HepG2 (cell line): ENCODE data around the gene SPON1. TPM values are rescaled to one million over a fixed set of nuclear protein-coding genes. Genes with fewer than 3 reads are reported as not detected.

Experiments
- ATAC-seq: fragments of 200-7000 bp; cut with Tn5 transposase; 3 replicates; pipeline ENCODE4 v1.9.1; 2020; ENCODE audit warnings: mild to moderate bottlenecking, moderate library complexity
- BruUV-seq: library from RNA; stranded (reverse); fragments of 400-500 nt; replicated peaks from 2 replicates; lab custom pipeline; 2021; lab: Mats Ljungman, UMichigan
- CTCF ChIA-PET: fragments of 300-600 bp; formaldehyde crosslinking; extraction: SDS; loops from one replicate; lab custom pipeline; 2021; ENCODE audit warnings: low total read pairs, inconsistent platforms, low intra/inter-chr PET ratio; lab: Yijun Ruan, JAX
- POLR2A ChIA-PET: fragments of 350-600 bp; sonication (Branson Sonifier 250); formaldehyde crosslinking; loops from one replicate; lab custom pipeline; 2020; ENCODE audit warnings: antibody characterized with exemption, inconsistent platforms; lab: Yijun Ruan, JAX
- DNase-seq: peaks from one replicate; pipeline ENCODE4 v3.0.0-alpha.2; 2015; ENCODE audit warnings: low spot score
- FAIRE-seq: peaks from 3 replicates; lab custom pipeline; 2011; peaks lifted over from hg19 to GRCh38; lab: Jason Lieb, UNC
- H2AFZ ChIP-seq: one replicate; pipeline ENCODE4 v1.6.1; 2011; ENCODE audit warnings: low read length, inconsistent platforms
- H3K27ac ChIP-seq: fragments of 300-600 bp; 3 replicates; pipeline ENCODE4 v1.8.0; 2011; ENCODE audit warnings: mixed run types, mild to moderate bottlenecking, mixed read lengths, low read length, inconsistent platforms; ENCODE audit not compliant: insufficient read depth; ENCODE audit errors: extremely low read length
- H3K27me3 ChIP-seq, 2 experiments: fragments of 200-600 bp in 1 of 2; 2 replicates in 1 of 2; 3 replicates in 1 of 2; pipeline versions ENCODE4 v1.6.0 to v1.8.0; 2011; ENCODE audit warnings: low read length in 2 of 2, mild to moderate bottlenecking in 2 of 2, moderate library complexity in 2 of 2, inconsistent platforms in 1 of 2; ENCODE audit not compliant: insufficient read depth in 2 of 2, control insufficient read depth in 1 of 2
- H3K36me3 ChIP-seq, 2 experiments: fragments of 200-600 bp in 1 of 2; replicated peaks in 1 of 2; 2 replicates in 1 of 2; 3 replicates in 1 of 2; pipeline versions ENCODE4 v1.5.1 to v1.8.0; 2011; ENCODE audit warnings: low read length in 2 of 2, inconsistent platforms in 1 of 2; ENCODE audit not compliant: insufficient read depth in 2 of 2, control insufficient read depth in 1 of 2
- H3K4me1 ChIP-seq: 2 replicates; pipeline ENCODE4 v1.5.1; 2012; ENCODE audit warnings: low read length, inconsistent platforms; ENCODE audit not compliant: insufficient read depth
- H3K4me2 ChIP-seq: 2 replicates; pipeline ENCODE4 v1.6.0; 2011; ENCODE audit warnings: low read depth, low read length, inconsistent platforms
- H3K4me3 ChIP-seq, 3 experiments: fragments of 200-600 bp in 1 of 3; sonication (generic), shearing (Covaris generic) in 1 of 3; replicated peaks in 1 of 3; 2 replicates each; pipeline ENCODE4 v1.5.1; 2011 to 2016; ENCODE audit warnings: low read length in 3 of 3, inconsistent platforms in 2 of 3, low read depth in 2 of 3, mild to moderate bottlenecking in 2 of 3, control low read depth in 1 of 3, mixed read lengths in 1 of 3; ENCODE audit not compliant: insufficient read depth in 1 of 3
- H3K79me2 ChIP-seq: one replicate; pipeline ENCODE4 v1.6.1; 2011; ENCODE audit warnings: low read length, inconsistent platforms; ENCODE audit not compliant: insufficient read depth
- H3K9ac ChIP-seq: 2 replicates; pipeline ENCODE4 v1.6.0; 2011; ENCODE audit warnings: mild to moderate bottlenecking, low read depth, low read length, inconsistent platforms; ENCODE audit not compliant: insufficient read depth
- H3K9me3 ChIP-seq: 2 replicates; pipeline ENCODE4 v1.5.1; 2012; ENCODE audit warnings: mild to moderate bottlenecking, low read length
- H4K20me1 ChIP-seq: 2 replicates; pipeline ENCODE4 v1.6.0; 2011; ENCODE audit warnings: inconsistent platforms, mild to moderate bottlenecking, low read length, moderate library complexity; ENCODE audit not compliant: insufficient read depth
- MAFK ChIP-seq, 2 experiments: IDR thresholded peaks in 1 of 2; conservative IDR thresholded peaks in 1 of 2; 2 replicates each; pipeline ENCODE4 v1.6.1; 2011; ENCODE audit warnings: improper control_type of control experiment in 2 of 2, low read length in 2 of 2
- NR2F6 ChIP-seq, 2 experiments: IDR thresholded peaks; 2 replicates each; pipeline ENCODE4 v1.6.1; 2016; ENCODE audit warnings: antibody characterized with exemption in 1 of 2, mild to moderate bottlenecking in 1 of 2
- ZFP82 ChIP-seq: sonication (generic); formaldehyde crosslinking; IDR thresholded peaks from 2 replicates; pipeline ENCODE4 v1.5.1; 2020; ENCODE audit warnings: mild to moderate bottlenecking, missing genetic modification reagents, borderline replicate concordance
- ZNF121 ChIP-seq: sonication (generic); formaldehyde crosslinking; IDR thresholded peaks from 2 replicates; pipeline ENCODE4 v1.5.0; 2020; ENCODE audit warnings: mild to moderate bottlenecking, missing genetic modification reagents
- ZNF292 ChIP-seq: sonication (generic); formaldehyde crosslinking; IDR thresholded peaks from 2 replicates; pipeline ENCODE4 v1.8.1; 2022; ENCODE audit warnings: mild to moderate bottlenecking, low read depth, missing genetic modification reagents, borderline replicate concordance
- ZNF432 ChIP-seq: sonication (generic); formaldehyde crosslinking; IDR thresholded peaks from 2 replicates; pipeline ENCODE4 v1.5.0; 2020; ENCODE audit warnings: missing genetic modification reagents, mild to moderate bottlenecking, borderline replicate concordance
- WGBS: methylation state at CpG from one replicate; pipeline ENCODE4 v1.1.6; 2017; ENCODE audit warnings: low lambda C conversion rate; 5-methylcytosine and 5-hydroxymethylcytosine counted together
- in situ Hi-C: cut with HindIII; loops from 2 replicates; pipeline ENCODE4 v1.10.0; 2017; ENCODE audit warnings: low pct_unique_long_range_greater_than_20kb; ENCODE audit not compliant: extremely low pct_ligation_motif_present
- intact Hi-C: fragments of 100-400 bp; cut with micrococcal nuclease; formaldehyde crosslinking; loops from one replicate; pipeline ENCODE4 v1.10.0; 2022; ENCODE audit not compliant: unreplicated experiment
- polyA plus RNA-seq, 8 experiments: library from polyadenylated mRNA; depleted of rRNA in 3 of 8; stranded (reverse) in 7 of 8; unstranded in 1 of 8; fragments of >200 nt; fragmentation: Illumina TruSeq in 4 of 8; extraction: Trizol in 4 of 8; gene quantifications; 2 replicates each; pipeline versions ENCODE4 v1.2.1 to v1.2.3, GENCODE V29; 2011 to 2016; ENCODE audit warnings: low read depth in 4 of 8, missing spikeins in 1 of 8, mixed read lengths in 1 of 8; ENCODE audit not compliant: insufficient read depth in 1 of 8
- total RNA-seq, 5 experiments: library from RNA; depleted of rRNA; stranded (reverse); fragments of >200 nt; fragmentation: Illumina TruSeq; extraction: Trizol; gene quantifications; 2 replicates each; pipeline ENCODE4 v1.2.3, GENCODE V29; 2016; ENCODE audit warnings: low read depth in 1 of 5
- TF ChIP-seq, protein P1 (sequence below): sonication (generic); formaldehyde crosslinking; IDR thresholded peaks from 2 replicates; pipeline ENCODE4 v1.4.0; 2020; ENCODE audit warnings: low read depth, missing genetic modification reagents
- TF ChIP-seq, protein P2 (sequence below): sonication (generic); formaldehyde crosslinking; conservative IDR thresholded peaks from 2 replicates; pipeline ENCODE4 v1.4.0; 2020; ENCODE audit warnings: missing genetic modification reagents
- TF ChIP-seq, protein P3 (sequence below): sonication (generic); formaldehyde crosslinking; IDR thresholded peaks from 2 replicates; pipeline ENCODE4 v1.4.0; 2020; ENCODE audit warnings: mild to moderate bottlenecking, missing genetic modification reagents
- TF ChIP-seq, protein P4 (sequence below): sonication (generic); formaldehyde crosslinking; IDR thresholded peaks from 2 replicates; pipeline ENCODE4 v1.4.0; 2020; ENCODE audit warnings: mild to moderate bottlenecking, missing genetic modification reagents

SPON1 gene
- total and polyA plus RNA-seq, 2 of the 13 experiments (the other 11 are each of a cell fraction or from before 2014, with no cell fraction given), result not detected

DNA sequence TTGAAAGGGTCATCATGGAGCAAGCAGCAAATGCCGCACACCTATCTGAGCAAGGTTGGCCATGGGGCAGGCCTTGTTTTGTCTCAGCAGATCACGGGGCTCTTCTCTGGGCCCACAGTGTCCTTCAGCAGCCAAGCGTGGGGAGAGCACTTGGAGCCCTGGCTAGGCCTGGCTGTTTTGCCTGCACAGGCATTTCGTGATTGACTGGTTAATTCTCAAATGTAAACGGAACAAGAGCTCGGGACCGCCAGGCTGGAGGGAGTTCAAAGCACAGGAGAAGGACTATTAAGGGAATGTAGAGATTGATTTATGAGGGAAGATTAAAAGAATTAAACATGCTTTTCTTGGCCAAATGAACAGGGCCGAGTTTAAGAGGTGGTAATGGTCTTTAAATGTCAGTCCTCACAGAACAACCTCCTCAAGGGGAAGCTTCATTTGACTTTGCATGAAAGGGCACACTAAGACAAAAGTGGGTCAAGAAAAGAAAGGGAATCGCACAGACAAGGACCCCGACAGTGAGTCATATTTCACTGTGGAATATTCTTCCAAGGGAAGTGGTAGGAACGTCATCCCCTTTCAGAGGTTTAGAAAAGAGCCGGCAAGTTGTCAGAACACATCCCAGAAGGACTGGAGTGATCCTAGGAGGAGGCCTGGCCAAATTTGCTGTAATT is 20.7 kb downstream of the SPON1 start (continued):
- TF ChIP-seq, protein P1, sequence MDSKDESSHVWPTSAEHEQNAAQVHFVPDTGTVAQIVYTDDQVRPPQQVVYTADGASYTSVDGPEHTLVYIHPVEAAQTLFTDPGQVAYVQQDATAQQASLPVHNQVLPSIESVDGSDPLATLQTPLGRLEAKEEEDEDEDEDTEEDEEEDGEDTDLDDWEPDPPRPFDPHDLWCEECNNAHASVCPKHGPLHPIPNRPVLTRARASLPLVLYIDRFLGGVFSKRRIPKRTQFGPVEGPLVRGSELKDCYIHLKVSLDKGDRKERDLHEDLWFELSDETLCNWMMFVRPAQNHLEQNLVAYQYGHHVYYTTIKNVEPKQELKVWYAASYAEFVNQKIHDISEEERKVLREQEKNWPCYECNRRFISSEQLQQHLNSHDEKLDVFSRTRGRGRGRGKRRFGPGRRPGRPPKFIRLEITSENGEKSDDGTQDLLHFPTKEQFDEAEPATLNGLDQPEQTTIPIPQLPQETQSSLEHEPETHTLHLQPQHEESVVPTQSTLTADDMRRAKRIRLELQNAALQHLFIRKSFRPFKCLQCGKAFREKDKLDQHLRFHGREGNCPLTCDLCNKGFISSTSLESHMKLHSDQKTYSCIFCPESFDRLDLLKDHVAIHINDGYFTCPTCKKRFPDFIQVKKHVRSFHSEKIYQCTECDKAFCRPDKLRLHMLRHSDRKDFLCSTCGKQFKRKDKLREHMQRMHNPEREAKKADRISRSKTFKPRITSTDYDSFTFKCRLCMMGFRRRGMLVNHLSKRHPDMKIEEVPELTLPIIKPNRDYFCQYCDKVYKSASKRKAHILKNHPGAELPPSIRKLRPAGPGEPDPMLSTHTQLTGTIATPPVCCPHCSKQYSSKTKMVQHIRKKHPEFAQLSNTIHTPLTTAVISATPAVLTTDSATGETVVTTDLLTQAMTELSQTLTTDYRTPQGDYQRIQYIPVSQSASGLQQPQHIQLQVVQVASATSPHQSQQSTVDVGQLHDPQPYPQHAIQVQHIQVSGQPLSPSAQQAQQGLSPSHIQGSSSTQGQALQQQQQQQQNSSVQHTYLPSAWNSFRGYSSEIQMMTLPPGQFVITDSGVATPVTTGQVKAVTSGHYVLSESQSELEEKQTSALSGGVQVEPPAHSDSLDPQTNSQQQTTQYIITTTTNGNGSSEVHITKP (CRISPR knock-in tag), result no peak
- TF ChIP-seq, protein P2, sequence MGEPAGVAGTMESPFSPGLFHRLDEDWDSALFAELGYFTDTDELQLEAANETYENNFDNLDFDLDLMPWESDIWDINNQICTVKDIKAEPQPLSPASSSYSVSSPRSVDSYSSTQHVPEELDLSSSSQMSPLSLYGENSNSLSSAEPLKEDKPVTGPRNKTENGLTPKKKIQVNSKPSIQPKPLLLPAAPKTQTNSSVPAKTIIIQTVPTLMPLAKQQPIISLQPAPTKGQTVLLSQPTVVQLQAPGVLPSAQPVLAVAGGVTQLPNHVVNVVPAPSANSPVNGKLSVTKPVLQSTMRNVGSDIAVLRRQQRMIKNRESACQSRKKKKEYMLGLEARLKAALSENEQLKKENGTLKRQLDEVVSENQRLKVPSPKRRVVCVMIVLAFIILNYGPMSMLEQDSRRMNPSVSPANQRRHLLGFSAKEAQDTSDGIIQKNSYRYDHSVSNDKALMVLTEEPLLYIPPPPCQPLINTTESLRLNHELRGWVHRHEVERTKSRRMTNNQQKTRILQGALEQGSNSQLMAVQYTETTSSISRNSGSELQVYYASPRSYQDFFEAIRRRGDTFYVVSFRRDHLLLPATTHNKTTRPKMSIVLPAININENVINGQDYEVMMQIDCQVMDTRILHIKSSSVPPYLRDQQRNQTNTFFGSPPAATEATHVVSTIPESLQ (CRISPR knock-in tag), result no peak

DNA sequence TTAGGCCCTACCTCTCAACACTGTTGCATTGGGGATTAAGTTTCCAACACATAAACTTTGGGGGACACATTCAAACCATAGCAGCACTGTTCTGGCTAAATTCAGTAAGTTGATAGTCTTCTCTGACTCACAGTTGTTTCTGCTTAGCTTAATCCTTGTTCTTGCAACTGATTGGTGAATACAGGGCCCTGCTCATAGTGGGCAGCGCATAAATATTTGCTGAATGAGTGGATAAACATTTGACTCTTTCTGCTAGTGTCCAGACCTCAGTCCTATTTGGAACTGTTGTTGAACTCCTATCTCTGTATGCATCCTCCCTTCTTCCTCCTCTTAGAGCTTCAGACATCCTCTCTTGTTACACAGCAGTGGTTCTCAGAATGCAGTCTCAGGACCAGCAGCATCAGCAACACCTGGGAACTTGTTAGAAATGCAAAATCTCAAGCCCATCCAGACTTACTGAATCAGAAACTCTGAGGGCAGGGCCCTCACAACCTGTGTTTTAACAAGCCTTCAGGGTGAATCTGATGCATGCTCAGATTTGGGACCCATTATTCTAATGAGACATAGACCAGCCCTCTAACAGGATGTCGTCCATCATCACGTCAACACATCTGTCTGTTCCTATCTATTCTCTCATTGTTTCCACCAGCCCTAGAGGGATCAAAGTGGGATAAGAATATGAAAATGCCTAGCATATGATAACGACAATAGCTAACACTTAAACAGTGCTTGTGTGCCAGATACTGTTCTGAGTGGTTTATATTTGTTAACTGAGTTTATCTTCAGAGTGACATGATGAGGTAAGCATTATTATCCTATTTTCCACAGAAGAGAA is 22.3 kb downstream of the SPON1 start:
- FAIRE-seq (no peak), DNase-seq (no peak), ATAC-seq (no peak)
- Histone ChIP-seq H4K20me1 (no peaks in the 10 kb centered on the region), H3K9ac (no peak overlapping the region), H3K79me2 (no peaks in the 10 kb centered on the region), H3K27ac (no peak overlapping the region), H3K9me3 (no peaks in the 10 kb centered on the region), H3K36me3 (no peaks in the 10 kb centered on the region), H3K4me1 (no peaks in the 10 kb centered on the region), H3K4me2 (no peak overlapping the region), H3K27me3 (peaks cover 0 to 5% of the 10 kb centered on the region in 2 experiments; a peak in 1 of 5 replicates), H3K4me3 (no peak overlapping the region), H2AFZ (no peak overlapping the region)
- CTCF ChIA-PET, result no interaction called here
- TF ChIP-seq MAFK (conservative IDR thresholded peaks at IDR 0.05 in 1 of 2, IDR thresholded peaks at IDR 0.05 in 1 of 2; ENCODE audit: low read length in 2 of 2) (0 out of 4 replicates have a peak, but pooled peaks of 1 of the 2 experiments have one; percentile 18), ZNF121 (CRISPR knock-in tag) (no peak), ZFP82 (CRISPR knock-in tag) (no peak), NR2F6 (IDR thresholded peaks at IDR 0.05) (no peak), NR2F6 (CRISPR knock-in tag; IDR thresholded peaks at IDR 0.05) (no peak), ZNF432 (CRISPR knock-in tag) (no peak), ZNF292 (CRISPR knock-in tag) (no peak)
- TF ChIP-seq, protein P3, sequence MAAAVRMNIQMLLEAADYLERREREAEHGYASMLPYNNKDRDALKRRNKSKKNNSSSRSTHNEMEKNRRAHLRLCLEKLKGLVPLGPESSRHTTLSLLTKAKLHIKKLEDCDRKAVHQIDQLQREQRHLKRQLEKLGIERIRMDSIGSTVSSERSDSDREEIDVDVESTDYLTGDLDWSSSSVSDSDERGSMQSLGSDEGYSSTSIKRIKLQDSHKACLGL (CRISPR knock-in tag), result no peak
- TF ChIP-seq, protein P4, sequence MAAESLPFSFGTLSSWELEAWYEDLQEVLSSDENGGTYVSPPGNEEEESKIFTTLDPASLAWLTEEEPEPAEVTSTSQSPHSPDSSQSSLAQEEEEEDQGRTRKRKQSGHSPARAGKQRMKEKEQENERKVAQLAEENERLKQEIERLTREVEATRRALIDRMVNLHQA (CRISPR knock-in tag), result no peak
- TF ChIP-seq, protein P2 (CRISPR knock-in tag), result no peak
- intact Hi-C loops, result no loop called here
- 11% methylated on average over 4 of the region's 4 CpGs for WGBS
- in situ Hi-C loops, result no loop called here
- POLR2A ChIA-PET, result no interaction called here
- BruUV-seq, result no TSS peak
